BE2C (cell line): ENCODE measurements around the gene RAB1B.

Experiments
- DNase-seq: peaks from one replicate; pipeline ENCODE4 v3.0.0-alpha.2; 2020
- H3K27me3 ChIP-seq: fragments of 250-450 bp; sonication (Bioruptor Pico); 2 replicates; pipeline ENCODE4 v1.5.1; 2020; ENCODE audit warnings: mild to moderate bottlenecking
- H3K36me3 ChIP-seq: fragments of 250-450 bp; sonication (Bioruptor Pico); 2 replicates; pipeline ENCODE4 v1.5.1; 2020; ENCODE audit warnings: mild to moderate bottlenecking
- H3K4me1 ChIP-seq: fragments of 250-450 bp; sonication (Bioruptor Pico); 2 replicates; pipeline ENCODE4 v1.5.1; 2020
- H3K4me3 ChIP-seq: 2 replicates; pipeline ENCODE4 v1.5.1; 2011; ENCODE audit warnings: low read depth, low read length
- H3K9me3 ChIP-seq: fragments of 250-450 bp; sonication (Bioruptor Pico); 2 replicates; pipeline ENCODE4 v1.5.1; 2020
- TF ChIP-seq, protein P1 (sequence below): IDR thresholded peaks from 2 replicates; pipeline ENCODE4 v1.5.1; 2012; ENCODE audit warnings: mild to moderate bottlenecking, low read depth, low read length

RAB1B gene

DNA sequence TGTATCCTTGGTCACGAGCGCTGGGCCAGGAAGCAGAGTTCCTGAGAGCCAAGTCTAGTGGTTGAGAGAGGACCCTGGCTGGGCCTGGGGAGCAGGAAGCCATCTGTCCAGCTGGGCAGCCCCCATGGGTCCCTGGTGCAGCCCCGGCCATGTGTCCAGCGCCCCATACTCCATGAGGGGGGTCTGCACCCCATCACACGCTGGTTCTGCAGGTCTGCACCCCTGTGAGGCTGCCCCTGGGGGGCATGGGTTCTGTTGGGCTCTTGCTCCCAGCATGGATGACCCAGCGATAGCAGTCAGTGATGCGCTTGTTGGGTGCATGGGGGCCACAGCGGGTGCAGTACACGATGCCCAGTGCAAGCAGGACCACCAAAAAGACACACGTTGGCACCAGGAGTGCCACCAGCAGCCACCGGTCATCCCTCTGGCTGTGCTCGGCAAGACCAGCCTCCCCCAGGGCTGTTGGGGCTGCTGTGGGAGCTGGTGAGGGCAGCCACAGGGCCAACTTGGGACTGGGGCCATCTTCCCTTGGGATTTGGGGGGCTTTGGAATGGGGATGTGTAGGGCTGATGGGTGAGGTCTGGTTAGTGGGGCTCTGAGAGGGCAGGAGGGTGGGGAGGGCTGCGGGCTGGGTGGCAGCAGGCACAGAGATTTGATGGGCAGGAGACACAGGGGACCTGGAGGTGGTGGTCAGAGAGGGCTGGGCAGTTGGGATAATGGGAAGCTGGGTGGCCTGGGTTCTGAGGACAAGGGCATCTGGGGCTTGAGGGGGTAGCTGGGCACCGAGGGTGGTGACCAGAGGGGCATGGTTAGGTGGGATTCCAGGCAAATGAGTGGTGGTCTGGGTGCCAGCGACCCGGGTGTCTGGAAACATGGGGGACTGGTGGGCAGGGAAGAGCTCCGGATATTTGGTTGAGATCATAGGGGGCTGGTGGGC lies 46.4 kb downstream of the RAB1B start:
- peaks cover 40% of the 10 kb centered on the region for H3K4me1 ChIP-seq
- no peaks in the 10 kb centered on the region for H3K36me3 ChIP-seq
- TF ChIP-seq, protein P1, sequence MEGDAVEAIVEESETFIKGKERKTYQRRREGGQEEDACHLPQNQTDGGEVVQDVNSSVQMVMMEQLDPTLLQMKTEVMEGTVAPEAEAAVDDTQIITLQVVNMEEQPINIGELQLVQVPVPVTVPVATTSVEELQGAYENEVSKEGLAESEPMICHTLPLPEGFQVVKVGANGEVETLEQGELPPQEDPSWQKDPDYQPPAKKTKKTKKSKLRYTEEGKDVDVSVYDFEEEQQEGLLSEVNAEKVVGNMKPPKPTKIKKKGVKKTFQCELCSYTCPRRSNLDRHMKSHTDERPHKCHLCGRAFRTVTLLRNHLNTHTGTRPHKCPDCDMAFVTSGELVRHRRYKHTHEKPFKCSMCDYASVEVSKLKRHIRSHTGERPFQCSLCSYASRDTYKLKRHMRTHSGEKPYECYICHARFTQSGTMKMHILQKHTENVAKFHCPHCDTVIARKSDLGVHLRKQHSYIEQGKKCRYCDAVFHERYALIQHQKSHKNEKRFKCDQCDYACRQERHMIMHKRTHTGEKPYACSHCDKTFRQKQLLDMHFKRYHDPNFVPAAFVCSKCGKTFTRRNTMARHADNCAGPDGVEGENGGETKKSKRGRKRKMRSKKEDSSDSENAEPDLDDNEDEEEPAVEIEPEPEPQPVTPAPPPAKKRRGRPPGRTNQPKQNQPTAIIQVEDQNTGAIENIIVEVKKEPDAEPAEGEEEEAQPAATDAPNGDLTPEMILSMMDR, result no peak
- H3K27me3 ChIP-seq, result no peaks in the 10 kb centered on the region
- no peaks in the 10 kb centered on the region for H3K9me3 ChIP-seq
- H3K4me3 ChIP-seq, result peak overlapping the region; percentile 62
- no peak for DNase-seq

DNA sequence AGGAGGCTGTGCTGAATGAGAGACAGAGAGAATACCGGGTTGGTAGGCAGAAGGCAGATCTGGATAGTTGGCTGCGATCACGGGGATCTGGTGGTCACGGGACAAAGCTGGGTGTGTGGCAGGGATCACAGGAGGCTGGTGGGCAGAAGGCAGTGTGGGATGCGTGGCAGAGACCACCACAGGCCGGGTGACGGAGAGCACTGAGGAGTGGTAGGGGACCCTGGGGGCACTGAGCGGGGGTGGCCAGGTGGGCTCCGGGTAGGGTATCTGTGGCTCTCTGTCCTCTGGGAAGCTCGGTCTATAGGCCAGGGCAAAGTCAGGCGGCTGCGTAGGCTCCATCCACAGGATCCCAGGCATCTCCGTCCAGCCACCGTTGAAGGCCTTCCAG lies 47.1 kb downstream of the RAB1B start:
- TF ChIP-seq, protein P1, result no peak
- Histone ChIP-seq H3K4me3 (peak overlapping the region; percentile 59), H3K4me1 (peaks cover 40% of the 10 kb centered on the region), H3K9me3 (no peaks in the 10 kb centered on the region), H3K36me3 (no peaks in the 10 kb centered on the region), H3K27me3 (no peaks in the 10 kb centered on the region)
- DNase-seq, result no peak

DNA sequence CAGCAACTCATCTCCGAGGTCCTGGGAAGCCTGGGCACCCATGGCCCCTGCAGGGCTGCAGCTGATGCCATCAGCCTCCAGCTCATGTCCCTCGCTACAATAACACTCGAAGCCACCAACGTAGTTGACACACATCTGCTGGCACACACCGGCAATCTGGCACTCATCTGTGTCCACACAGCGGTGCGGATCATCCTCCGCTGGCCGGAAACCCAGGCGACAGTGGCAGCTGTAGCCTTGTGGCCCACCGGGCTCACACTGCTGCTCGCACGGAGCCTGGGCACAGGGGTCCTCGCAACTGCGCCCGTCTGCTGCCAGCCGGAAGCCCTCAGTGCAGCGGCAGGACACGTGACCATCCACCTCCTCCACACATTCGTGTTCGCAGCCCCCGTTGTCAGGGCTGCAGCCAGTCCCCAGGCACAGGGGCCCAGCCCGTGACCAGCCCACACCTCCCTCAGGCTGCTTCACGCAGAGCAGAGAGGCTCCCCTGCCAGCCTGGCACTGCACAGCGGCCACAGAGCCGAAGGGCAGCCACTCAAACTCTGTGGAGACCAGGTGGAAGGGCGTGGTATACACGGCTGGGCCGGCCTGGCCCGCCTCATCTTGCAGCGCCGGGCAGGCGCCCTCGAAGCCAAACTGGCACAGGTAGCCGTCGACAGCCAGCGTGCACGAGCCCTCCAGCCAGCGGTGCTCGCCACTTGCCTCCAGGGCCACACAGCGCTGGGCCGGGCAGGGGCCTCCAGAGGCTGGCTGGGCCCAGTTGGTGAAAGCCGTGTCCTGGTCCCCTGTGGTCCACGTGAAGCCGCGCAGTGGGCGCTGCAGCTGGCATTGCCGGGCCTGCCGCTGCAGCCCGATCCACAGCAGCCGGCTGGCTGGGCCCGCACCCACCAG lies 47.7 kb downstream of the RAB1B start:
- TF ChIP-seq, protein P1, result no peak
- no peaks in the 10 kb centered on the region for H3K27me3 ChIP-seq
- H3K4me3 ChIP-seq, result peak overlapping the region; percentile 59
- no peak for DNase-seq
- H3K4me1 ChIP-seq, result peaks cover 40% of the 10 kb centered on the region
- no peaks in the 10 kb centered on the region for H3K9me3 ChIP-seq
- H3K36me3 ChIP-seq, result no peaks in the 10 kb centered on the region

DNA sequence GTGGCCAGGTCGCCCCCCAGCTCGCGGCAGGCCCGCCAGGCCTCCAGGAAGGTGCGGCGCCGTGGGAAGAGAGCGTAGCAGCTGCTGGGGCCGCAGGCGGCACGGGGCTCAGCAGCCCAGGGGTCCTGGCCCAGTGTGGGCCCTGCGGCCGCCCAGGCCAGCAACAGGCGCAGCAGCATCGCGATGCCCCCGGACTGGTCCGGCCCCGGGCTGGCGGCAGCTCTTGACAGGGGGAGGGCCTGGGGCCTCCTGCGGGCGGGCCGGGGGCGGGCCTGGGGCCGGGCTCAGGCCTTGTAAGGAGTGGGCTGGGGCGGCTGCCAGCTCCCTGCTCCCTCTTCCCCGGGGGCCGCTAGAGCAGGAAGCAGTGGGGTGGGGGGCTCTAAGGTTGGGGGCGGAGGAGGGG lies 48.4 kb downstream of the RAB1B start, which contains the start of gene CD248:
Gene CD248 (minus strand): TSS at position 196 of the 403 bp plus-strand sequence. CDS start 17 bp downstream, at position 179.
- Histone ChIP-seq H3K4me3 (peak within 1 kb of the TSS; percentile 59), H3K36me3 (no peaks in the 10 kb centered on the region), H3K27me3 (no peaks in the 10 kb centered on the region), H3K9me3 (no peaks in the 10 kb centered on the region), H3K4me1 (peaks cover 38% of the 10 kb centered on the region)
- TF ChIP-seq, protein P1, result no peak
- DNase-seq, result peak; percentile 90

DNA sequence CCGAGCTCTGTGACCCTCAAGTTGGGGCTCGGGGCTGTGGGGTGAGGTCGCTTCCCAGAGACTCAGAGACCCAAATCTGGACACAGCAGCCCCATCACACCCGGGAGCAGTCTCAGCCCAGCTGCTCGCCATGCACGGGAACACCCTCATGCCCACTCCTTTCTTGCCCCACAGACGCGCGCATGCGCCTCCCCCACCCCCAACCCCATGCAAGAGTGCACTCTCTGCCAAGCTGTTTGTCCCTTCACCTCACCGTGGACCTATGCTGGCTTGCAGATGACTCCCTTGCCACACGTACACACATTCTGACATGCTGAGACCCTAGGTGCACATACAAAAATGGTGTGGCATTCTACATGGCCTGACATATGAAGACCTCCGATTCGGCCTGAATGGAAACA lies 48.9 kb downstream of the RAB1B start:
- TF ChIP-seq, protein P1, result no peak
- peaks cover 38% of the 10 kb centered on the region for H3K4me1 ChIP-seq
- peak overlapping the region; percentile 37 for H3K4me3 ChIP-seq
- DNase-seq, result peak; percentile 90
- no peaks in the 10 kb centered on the region for H3K27me3 ChIP-seq
- no peaks in the 10 kb centered on the region for H3K9me3 ChIP-seq
- H3K36me3 ChIP-seq, result no peaks in the 10 kb centered on the region
